Eye (tissue), 1 donor: ENCODE measurements around the gene MAP2.

Experiments used
- DNase-seq: peaks from one replicate; pipeline ENCODE4 v3.0.0-alpha.2; 2015

Gene MAP2

DNA sequence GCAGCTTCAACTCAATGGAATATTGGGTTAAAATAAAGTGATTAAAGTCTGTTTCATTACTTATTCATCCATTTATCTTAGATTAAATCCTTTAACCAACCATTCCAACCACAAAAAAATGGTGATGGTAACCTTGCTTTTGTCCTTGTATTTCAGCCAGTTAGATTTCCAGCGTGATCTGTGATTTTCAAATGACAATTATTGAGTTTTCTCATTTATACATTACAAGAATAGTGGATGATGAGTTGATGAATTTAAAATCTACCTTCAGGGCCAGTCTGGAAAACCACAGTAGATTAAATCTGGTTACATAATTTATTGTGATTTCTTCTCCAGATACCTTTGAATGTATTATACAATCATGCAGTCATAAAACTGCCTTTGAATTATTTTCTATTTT is 318.1 kb downstream of the MAP2 start:
- DNase-seq = no peak

DNA sequence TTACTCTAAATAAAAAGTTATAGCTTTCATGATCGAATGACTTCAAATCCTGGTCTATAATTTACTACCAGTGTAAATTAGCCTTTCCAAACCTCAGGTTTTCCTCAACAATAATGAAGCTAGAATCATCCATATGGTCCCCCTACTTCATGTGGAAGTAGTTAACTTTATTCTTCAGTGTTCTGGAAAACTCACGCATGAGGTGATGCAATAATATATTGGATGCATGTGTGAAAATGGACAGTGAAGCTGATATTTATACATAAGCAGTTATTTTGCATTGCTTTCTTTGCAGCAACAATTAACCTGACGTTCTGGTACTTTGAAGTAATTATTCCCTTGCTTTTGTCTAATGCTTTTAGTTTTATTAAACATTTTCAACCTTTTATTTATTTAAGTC is 329.2 kb downstream of the MAP2 start:
- DNase-seq = no peak

DNA sequence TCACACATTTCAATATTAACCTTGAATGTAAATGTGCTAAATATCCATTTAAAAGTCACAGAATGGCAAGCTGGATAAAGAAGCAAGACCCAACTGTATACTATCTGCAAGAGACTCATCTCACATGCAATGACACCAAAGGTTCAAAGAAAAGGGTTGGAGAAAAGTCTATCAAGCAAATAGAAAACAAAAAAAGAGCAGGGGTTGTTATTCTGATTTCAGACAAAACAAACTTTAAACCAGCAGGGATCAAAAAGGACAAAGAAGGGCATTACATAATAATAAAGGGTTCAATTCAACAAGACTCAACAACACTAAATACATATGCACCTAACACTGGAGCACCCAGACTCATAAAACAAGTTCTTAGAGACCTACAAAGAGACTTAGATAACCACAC is 333.3 kb downstream of the MAP2 start:
- no peak for DNase-seq

DNA sequence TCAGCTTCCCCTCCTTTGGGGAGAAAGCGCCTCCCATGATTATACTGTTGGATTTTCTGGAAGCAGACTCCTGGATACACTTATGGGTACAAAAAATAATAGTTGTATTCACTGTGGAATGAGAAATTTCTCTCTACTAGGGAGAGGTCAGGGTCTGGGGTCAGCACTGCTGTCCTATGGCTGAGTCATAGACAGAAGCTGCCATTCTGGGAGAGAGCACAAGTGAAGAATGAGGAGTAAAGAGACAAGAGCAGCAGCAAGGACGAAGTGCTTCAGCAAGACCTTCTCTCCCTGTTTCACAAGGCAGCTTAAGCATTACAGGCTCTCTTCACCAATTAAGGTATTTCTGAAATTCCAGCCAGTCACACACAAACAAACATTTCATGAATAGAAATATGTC is 337.7 kb downstream of the MAP2 start:
- DNase-seq = no peak

DNA sequence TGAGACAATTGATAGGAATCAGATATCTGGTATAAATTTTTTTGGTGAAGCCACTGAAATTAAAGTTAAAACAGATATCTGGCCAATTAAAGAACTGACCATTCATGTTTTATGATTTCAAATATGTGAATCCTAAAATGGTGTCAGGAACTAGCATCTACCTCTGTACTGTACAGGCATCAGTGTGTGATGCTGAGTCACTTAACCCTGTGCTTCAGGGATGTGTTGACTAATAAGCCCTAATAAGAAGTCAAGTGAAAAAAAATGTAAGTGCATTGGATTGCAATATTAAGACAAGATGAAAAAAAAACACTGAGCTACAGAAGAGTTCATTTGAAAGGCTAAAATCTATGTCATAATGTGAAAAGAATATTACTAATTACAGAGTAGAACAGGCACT is 338.7 kb downstream of the MAP2 start:
- DNase-seq = no peak

DNA sequence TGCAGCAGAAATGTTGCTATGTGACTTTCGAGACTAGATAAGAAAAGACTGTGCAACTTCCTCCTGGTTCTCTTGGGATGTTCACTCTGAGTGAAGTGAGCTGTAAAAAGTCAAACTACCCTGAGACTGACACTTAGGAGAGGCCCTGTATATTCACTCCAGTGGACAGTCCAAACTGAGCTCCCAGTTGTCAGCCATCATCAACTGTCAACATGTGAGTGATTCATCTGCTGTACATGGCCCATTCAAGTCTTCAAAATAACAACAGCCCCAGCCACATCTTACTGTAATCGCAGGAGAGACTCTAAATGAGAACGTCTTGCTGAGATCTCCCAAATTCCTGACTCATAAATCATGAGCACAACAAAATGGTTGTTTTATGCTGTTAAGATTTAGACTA is 339.3 kb downstream of the MAP2 start:
- peak; percentile 14 for DNase-seq

DNA sequence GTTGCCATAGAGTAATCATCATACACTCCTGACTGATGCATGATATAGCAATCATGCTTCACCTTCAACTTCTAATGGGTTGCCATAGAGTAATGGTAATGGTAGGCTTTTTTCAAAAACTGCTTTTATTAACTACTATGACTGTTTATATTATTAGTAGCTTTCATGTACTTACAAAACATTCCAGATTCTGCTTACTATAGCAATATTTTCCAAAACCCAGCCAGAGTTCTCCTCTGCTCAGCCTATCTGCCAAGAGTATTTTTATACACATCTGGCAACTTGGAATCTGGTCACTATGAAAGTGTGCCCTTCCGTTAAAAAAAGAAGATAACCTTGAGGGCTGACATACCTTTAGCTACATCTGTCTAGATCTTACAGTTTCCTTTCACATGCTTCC is 342.8 kb downstream of the MAP2 start:
- no peak for DNase-seq

DNA sequence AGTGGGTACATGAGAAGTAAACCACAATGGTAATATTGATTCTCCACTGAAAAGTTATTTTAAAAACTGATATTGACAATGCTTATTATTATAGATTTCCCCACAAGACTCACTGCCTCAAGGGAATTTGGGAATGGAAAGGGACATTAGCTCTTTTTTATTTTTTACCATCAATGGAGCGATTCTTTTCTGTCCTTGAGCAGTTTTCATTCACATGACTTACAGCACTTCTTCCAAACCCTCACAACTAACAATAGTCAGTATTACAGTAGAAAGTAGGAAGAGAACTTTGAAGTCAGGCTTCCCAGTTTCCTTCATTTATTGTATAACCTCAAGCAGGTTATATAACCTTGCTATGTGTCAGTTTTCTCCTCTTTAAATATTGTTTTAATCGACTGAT is 343.5 kb downstream of the MAP2 start:
- no peak for DNase-seq

DNA sequence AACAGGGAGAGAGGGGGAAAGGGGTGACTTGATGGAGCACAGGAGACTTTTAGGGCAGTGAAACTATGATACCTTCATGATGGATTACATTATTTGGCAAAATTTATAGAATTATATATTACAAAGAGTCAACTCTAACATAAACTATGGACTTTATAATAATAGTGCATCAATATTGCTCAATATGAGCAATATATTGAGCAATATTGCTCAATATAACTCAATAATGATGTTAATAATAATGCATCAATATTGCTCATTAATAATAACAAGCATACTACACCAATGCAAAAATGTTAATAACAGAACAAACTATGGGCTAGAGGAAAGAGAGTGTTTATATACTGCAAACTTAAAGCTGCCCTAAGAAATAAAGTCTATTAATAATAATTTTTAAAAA is 344.7 kb downstream of the MAP2 start:
- DNase-seq = no peak

DNA sequence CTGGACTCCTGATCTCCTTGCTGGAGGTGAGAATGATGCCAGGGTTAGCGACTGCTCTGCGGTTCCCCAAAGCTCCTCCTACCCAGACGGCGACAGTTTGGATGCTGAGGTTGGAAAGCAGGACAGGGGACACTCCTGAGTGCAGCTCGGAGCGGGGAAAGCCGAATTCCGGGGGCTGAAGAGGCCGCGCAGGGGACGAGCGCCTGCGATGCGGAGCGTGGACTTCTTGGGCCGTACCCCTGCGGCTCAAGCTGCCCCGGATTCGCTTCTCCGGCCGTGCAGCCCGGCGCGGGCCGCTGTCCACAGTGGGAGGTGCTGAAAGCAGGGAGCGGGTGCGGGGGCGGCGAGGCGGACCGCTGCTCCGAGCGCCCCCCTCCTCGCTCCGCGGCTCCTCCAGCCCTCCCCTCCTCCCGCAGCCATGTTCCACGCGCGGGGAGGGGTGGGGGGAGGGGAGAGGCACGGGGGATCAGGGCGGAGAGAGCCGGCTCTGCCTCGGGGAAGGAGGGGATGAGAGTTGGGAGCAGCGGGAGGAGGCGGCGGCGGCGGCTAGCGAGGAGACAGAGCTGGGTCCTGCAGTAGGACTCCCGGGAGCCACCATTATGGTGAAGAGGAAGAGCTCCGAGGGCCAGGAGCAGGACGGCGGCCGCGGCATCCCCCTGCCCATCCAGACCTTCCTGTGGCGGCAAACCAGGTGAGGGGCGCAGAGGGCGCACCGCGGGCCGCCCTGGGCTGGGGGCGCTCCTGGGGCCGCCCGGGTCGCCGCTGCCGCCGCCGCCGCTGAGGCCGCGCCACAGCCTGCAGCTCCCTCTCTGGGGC is 347.8 kb downstream of the MAP2 start, which contains the start of gene UNC80:
Gene UNC80, plus strand, starts transcription at position 359 of the 816 bp plus-strand sequence. Its CDS starts 241 bp downstream, at position 600.
- DNase-seq = peak; percentile 94

DNA sequence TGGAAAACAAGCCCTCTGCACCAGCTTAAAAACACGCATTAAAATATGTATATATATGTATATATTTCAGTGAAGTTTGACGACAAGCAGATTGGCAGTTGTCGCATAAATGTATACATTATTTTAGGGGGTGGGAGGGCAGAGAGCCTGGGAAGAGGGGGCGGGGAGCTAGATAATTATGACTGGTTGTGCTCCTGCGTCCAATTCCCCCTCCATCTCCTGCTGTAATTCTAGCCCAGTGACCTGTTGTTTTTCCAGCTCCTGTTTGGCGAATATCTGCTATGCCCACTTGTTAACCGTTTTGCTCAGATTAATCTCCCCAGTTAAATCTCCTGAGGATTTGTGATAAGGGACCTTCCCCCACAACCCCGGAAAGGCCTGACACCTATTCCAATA is 348.4 kb downstream of the MAP2 start:
- peak; percentile 58 for DNase-seq

DNA sequence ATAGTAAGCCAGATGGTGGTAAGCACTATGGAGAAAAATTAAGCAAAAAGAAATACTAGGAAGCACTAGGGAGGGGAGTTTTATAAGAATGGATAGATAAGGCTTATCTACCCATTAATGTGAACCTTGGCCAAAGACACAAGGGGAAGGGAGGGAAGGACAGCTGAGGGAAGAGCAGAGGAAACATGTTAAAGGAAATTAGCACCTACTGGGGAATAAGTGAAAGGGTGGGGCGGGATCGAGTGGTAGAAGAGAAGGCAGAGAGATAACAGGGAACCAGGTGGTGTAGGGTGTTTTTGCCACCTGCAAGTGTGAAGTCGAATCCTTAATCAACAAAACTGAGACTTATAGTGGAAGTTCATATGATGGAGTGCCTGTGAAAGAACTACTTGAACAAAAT is 349.5 kb downstream of the MAP2 start:
- DNase-seq = no peak
